OCI-LY7 (cell line): ENCODE data around the gene RSRC2.
"Not testable (repeated sequence)": the region's sequence is repeated elsewhere in the genome, so short reads cannot be mapped to it uniquely, and the experiment has no call there.

ENCODE experiments used
- EZH2phosphoT487 ChIP-seq: fragments of 200-600 bp; sonication (generic); IDR thresholded peaks from 2 replicates; pipeline ENCODE4 v1.6.1; 2018; ENCODE audit warnings: low read depth, borderline replicate concordance, mild to moderate bottlenecking, mixed run types, antibody characterized with exemption, low read length, moderate library complexity, mixed read lengths
- TF ChIP-seq, protein P1 (sequence below): fragments of 200-600 bp; sonication (generic); conservative IDR thresholded peaks from 2 replicates; pipeline ENCODE4 v1.5.1; 2014; ENCODE audit warnings: mild to moderate bottlenecking, antibody characterized with exemption, low read length, moderate library complexity, mixed read lengths

DNA sequence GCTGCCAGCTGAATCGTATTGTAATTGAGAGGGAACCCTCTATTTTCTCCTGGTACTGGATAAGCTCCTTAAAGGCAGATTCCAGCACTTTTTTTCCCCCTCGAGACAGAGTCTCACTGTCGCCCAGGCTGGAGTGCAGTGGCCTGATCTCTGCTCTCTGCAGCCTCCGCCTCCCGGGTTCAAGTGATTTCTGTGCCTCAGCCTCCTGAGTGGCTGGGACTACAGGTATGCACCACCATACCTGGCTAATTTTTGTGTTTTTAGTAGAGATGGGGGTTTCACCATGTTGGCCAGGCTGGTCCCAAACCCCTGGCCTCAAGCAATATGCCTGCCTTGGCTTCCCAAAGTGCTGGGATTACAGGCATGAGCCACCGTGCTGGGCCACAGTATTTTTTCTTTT, 56.9 kb downstream of the RSRC2 start:
- TF ChIP-seq, protein P1, sequence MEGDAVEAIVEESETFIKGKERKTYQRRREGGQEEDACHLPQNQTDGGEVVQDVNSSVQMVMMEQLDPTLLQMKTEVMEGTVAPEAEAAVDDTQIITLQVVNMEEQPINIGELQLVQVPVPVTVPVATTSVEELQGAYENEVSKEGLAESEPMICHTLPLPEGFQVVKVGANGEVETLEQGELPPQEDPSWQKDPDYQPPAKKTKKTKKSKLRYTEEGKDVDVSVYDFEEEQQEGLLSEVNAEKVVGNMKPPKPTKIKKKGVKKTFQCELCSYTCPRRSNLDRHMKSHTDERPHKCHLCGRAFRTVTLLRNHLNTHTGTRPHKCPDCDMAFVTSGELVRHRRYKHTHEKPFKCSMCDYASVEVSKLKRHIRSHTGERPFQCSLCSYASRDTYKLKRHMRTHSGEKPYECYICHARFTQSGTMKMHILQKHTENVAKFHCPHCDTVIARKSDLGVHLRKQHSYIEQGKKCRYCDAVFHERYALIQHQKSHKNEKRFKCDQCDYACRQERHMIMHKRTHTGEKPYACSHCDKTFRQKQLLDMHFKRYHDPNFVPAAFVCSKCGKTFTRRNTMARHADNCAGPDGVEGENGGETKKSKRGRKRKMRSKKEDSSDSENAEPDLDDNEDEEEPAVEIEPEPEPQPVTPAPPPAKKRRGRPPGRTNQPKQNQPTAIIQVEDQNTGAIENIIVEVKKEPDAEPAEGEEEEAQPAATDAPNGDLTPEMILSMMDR, result not testable (repeated sequence)
- TF ChIP-seq EZH2phosphoT487, result not testable (repeated sequence)
